HTR-8/SVneo (cell line): ENCODE data around the gene DRD3.

Source experiments
- DNase-seq: peaks from one replicate; pipeline ENCODE4 v3.0.0; 2011; ENCODE audit warnings: low spot score, mixed read lengths; ENCODE audit not compliant: insufficient read length
- FAIRE-seq: peaks from 2 replicates; lab custom pipeline; 2011; peaks lifted over from hg19 to GRCh38; lab: Jason Lieb, UNC

DRD3 gene

DNA sequence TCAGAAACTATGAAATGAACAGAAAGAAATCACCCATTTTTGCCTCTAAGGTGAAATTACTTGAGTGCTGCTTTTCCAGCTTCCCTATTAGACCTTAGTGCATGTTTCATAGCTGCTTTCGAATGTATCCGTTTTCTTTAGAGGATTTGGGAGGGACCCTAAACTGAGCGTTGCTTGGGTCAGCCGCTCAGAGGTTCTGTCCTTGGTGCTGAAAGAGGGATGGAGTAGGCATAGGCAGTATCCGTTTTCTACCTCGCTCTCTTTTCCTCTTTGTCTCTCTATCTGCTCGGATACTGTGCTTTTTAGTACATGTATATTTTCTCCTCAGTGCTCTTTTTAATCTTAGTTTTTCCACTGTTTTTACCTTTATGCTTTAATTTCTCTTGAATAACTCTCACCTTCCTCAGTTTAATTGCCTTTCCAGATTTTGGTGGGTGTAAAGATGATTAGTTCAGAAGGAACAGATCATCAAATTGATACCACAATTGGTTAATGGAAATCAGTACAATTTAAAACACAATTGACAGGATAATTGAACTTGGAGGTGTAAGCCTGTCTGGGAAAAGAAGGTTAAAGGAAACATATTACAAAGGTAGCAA, at the start of gene DRD3:
Gene DRD3, minus strand, starts transcription at position 283 of the 599 bp plus-strand sequence. CDS start 7,060 bp downstream, outside the sequence.
- DNase-seq, result no peak
- FAIRE-seq, result no peak

- no peak for DNase-seq
- FAIRE-seq, result no peak
Observed at GRCh38 chr3:114227076-114227475, 48.2 kb upstream of the DRD3 start.

DNA sequence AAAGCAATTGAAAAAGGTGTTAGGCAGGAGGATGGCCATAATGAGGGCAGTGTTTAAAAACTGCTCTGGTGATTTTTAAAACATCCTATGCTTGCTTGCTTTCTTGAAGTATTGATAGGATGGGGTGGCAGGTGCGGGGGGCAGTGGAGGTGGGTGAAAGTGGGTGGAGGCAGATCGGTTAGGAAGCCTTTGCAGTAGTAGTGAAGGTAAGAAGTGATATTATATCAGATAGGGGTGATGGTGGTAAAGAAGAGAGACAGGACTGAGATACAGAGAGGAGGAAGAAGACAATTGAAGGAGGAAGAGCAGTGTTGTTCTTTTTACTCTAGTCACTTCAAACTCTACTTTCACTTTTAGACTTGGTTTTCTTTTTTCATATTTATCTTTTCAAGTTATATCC, 47.5 kb upstream of the DRD3 start:
- no peak for DNase-seq
- FAIRE-seq, result no peak

- FAIRE-seq (no peak), DNase-seq (no peak)
Observed at GRCh38 chr3:114223143-114223542, 44.3 kb upstream of the DRD3 start.

- FAIRE-seq (no peak), DNase-seq (no peak)
Observed at GRCh38 chr3:114221881-114222264, 43.0 kb upstream of the DRD3 start.

DNA sequence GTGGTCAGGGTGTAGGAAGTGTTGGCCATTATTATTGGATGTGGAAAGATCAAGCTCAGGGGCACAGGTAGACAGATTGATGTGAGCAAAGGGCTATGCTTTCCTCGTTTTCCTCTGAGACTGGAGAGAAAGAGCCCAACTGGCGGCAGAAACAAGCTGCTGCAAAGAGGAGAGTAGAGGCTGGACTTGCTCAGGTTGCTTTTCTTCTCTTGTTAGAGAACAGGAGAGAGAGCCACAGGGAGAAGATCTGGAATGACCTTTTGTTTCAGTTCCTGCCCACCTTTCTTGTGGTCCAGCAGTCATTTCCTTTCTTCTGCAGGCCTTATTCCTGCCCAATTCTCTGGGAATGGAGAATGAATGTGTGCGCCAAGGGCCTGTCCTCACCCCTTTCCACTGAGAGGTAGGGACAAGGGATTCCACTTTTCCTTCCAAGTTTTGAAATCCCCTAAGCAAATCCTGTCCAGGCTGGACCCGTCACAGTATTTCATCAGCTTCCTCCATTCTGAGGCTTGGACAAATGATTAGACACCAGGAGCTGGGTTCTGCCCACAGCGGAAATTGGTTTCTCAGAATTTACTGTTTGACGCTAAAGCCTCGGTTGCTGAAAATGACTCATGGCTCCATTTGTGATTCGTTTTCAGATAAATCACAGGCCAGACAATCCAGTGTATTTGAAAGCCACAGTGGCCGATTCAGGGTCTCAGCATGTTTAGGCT, 42.5 kb upstream of the DRD3 start:
- DNase-seq, result no peak
- no peak for FAIRE-seq

- DNase-seq (no peak), FAIRE-seq (no peak)
Observed at GRCh38 chr3:114219741-114220140, 40.9 kb upstream of the DRD3 start.

DNA sequence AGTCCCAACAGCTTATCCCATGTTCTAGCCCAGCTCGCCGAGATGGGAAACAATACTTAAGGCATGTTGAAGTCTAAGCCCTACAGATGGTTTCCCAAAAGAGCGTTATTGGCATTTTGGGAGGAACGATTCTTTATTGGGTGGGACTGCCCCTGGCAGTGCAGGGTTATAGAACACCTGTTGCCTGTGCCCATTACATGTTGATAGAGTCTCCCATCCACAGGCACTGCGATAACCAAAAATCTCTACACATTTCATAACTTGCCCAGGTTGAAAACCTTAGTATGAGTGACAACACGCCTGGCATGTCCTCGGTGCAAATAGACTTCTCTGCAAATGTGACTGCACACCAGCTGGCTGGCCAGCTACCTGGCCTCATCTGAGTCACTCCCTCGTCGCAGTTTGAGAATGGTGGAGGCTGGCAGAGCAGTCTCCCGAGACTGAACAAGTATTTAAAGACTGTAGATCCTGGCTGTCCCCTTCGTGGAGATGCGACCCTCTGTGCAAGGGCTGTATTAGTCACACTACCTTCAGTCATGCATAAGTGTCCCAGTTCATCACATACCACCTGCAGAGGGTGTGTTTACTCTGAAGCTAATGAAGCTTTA, 39.8 kb upstream of the DRD3 start:
- DNase-seq (no peak), FAIRE-seq (no peak)

- DNase-seq (no peak), FAIRE-seq (no peak)
Observed at GRCh38 chr3:114218006-114218405, 39.2 kb upstream of the DRD3 start.

DNA sequence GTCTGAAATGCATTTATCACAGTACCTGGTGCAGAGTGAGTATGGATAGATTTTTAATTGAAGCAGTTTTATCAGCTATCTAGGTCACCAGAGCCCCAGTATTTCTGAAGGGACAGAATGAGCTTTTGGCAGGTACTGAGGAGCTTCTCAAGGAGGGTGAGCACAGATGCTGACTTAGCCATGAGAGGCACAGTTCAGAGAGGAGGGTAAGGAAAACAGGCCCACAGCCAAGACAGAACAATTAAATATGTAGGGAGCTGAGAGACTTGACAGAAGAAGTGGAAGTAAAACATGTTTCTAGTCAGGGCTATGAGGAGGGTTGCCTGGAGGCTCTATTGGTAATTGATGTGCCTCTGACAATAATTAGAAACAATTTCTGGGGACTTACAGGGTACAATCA, 38.4 kb upstream of the DRD3 start:
- no peak for FAIRE-seq
- DNase-seq, result no peak

DNA sequence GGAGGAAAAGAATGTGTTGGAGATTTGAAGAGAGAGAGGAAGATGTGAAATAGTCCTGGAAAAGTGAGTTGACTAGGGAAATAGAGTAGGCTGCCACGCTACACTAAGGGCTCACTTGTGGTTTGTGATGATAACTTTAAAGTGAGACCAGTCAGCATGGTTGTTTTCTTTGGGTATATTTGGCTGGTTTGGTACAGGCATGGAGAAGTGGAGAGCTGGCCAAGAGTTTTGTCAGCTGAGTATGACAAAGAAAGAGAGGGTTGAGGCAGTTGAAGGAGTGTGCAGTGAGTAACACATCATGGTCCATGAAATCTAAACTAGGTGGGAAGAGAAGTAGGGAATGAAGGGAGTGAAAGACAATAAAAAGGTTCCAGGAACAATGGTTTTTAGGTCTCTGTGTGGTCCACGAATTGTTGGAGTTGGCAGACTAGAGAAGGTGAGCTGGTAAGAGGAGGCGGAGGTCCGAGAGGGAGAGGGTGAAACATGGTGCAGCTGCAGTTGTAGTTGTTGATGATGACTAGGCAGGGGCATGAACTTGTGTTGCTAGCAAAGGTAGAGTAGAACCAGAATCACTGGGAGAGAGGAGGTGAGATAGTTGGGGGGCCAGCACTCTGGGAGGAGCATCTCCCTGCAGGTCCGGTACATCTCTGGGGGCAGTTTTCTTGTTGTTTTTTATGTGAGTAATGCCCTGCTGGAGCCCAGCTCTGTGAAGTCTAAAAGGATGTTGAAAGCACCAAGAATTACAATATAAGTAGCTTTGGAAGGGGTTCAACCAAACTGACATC, 37.5 kb upstream of the DRD3 start:
- FAIRE-seq (no peak), DNase-seq (no peak)

- no peak for FAIRE-seq
- DNase-seq, result no peak
Observed at GRCh38 chr3:114214542-114215341, 35.9 kb upstream of the DRD3 start.

- no peak for FAIRE-seq
- DNase-seq, result peak; percentile 34
Observed at GRCh38 chr3:114213627-114214541, 35.0 kb upstream of the DRD3 start.

- FAIRE-seq (no peak), DNase-seq (no peak)
Observed at GRCh38 chr3:114213292-114213626, 34.4 kb upstream of the DRD3 start.

- DNase-seq (no peak), FAIRE-seq (no peak)
Observed at GRCh38 chr3:114212646-114213045, 33.8 kb upstream of the DRD3 start.

DNA sequence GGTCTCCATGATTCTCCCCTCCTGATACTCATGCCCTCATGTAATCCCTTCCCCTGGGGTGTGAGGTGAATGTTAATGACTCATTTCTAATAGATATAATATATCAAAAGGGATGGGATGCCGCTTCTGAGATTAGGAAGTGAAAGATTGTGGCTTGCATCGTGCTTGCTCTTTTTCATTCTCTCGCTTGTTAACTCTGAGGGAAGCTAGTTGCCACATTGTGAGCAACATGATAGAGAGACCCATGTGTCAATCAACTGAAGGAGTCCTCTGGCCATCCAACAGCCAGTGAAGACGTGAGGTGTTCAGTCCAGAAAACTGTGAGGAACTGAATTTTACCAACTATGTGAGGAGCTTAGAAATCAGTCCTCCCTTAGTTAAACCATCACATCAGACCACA, 28.9 kb upstream of the DRD3 start:
- DNase-seq, result no peak
- no peak for FAIRE-seq

DNA sequence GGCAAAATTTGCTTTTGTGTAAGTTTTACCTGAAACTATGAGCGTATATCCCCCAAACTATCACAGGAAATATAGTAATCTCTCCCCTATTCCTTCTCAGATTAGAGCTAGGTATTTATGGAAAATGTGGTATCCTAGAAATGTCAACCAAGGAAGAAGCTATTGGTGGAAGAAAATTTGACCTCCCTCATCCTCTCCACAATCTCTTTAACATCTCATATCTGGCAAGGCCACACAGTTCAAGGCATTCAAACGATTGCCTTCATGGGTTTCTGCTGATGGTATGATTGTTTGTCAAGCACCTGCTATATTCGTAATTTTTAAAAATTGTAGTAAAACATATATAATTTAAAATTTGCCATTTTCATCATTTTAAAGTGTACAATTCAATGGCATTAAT, 27.5 kb upstream of the DRD3 start:
- FAIRE-seq (no peak), DNase-seq (no peak)

DNA sequence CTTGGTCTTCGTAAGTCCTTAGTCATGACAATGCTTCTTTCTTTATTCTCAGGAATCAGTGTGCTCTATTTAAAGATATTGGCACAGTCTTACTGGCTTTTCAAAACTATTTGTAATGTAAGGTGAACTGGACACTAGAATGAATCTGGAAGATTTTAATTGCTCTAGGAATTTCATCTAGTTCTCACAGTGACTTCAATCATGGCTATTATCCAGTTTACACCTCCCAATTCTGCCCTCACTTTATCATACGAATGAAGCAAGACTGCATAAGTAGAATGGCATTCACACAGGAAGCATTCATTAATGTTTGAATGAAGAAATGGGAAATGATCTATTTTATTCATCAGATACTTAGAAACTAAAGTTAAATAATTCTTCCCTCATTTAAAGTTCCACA, 26.7 kb upstream of the DRD3 start:
- FAIRE-seq (no peak), DNase-seq (no peak)

DNA sequence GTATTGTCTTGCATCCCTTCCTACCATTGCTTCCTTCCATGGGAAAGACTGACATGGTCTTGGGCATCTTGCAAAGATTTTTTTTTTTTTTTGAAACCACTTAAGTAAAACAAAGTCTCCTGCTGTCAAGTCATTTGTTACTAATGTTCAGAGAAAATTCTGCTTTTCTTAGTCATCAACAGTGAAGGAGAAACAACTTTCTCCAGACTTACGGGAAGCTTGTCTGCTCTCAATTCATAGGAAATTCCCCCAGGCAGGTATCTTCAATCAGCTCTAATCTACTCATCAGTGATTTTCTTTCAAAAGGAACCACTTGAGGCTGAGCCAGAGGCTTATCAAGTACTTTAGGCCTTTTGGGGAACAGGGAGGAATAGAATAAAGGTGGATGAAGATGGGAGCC, 15.9 kb upstream of the DRD3 start:
- DNase-seq, result no peak
- FAIRE-seq, result no peak
